ENCODE data around the gene SLC35F1. TPM values are rescaled to one million over a fixed set of nuclear protein-coding genes. Genes with fewer than 3 reads are reported as not detected.

Gene SLC35F1
- total RNA-seq, 1 donor from 2014 or later: 4.5 TPM

- Mint-ChIP-seq H3K27me3 (no peaks in the 10 kb centered on the region), H3K9me3 (ENCODE audit: low read depth) (no peaks in the 10 kb centered on the region), H3K4me1 (ENCODE audit: low read depth) (peaks cover 5% of the 10 kb centered on the region), H3K27ac (peak overlapping the region; percentile 36), H3K4me3 (ENCODE audit: low read depth) (no peak overlapping the region), H3K36me3 (ENCODE audit: insufficient read depth) (no peaks in the 10 kb centered on the region)
- no peak for DNase-seq (ENCODE audit: low spot score, unreplicated experiment)
- no peak for TF ChIP-seq CTCF (IDR thresholded peaks at IDR 0.05; ENCODE audit: unreplicated experiment)
Measured at GRCh38 chr6:118212451-118213173, 305.5 kb downstream of the SLC35F1 start.

- Mint-ChIP-seq H3K9me3 (ENCODE audit: low read depth) (no peaks in the 10 kb centered on the region), H3K4me1 (ENCODE audit: low read depth) (peaks cover 5% of the 10 kb centered on the region), H3K27ac (peak overlapping the region; percentile 53), H3K36me3 (ENCODE audit: insufficient read depth) (no peaks in the 10 kb centered on the region), H3K27me3 (no peaks in the 10 kb centered on the region), H3K4me3 (ENCODE audit: low read depth) (no peak overlapping the region)
- no peak for DNase-seq (ENCODE audit: low spot score, unreplicated experiment)
- TF ChIP-seq CTCF (IDR thresholded peaks at IDR 0.05; ENCODE audit: unreplicated experiment): no peak
Measured at GRCh38 chr6:118215269-118215668, 308.2 kb downstream of the SLC35F1 start.

- peaks cover 5% of the 10 kb centered on the region for H3K4me1 Mint-ChIP-seq (ENCODE audit: low read depth)
- TF ChIP-seq CTCF (IDR thresholded peaks at IDR 0.05; ENCODE audit: unreplicated experiment): no peak
- no peaks in the 10 kb centered on the region for H3K27me3 Mint-ChIP-seq
- no peak for DNase-seq (ENCODE audit: low spot score, unreplicated experiment)
- H3K4me3 Mint-ChIP-seq (ENCODE audit: low read depth): no peak overlapping the region
- no peak overlapping the region for H3K27ac Mint-ChIP-seq
- no peaks in the 10 kb centered on the region for H3K9me3 Mint-ChIP-seq (ENCODE audit: low read depth)
- H3K36me3 Mint-ChIP-seq (ENCODE audit: insufficient read depth): no peaks in the 10 kb centered on the region
Measured at GRCh38 chr6:118216751-118217150, 309.7 kb downstream of the SLC35F1 start.

- TF ChIP-seq CTCF (IDR thresholded peaks at IDR 0.05; ENCODE audit: unreplicated experiment): no peak
Measured at GRCh38 chr6:118218156-118218555, 311.1 kb downstream of the SLC35F1 start.

GRCh38 chr6:118220429-118221128 is 313.5 kb downstream of the SLC35F1 start:
- no peak for TF ChIP-seq CTCF (IDR thresholded peaks at IDR 0.05; ENCODE audit: unreplicated experiment)
- no peaks in the 10 kb centered on the region for H3K27me3 Mint-ChIP-seq
- no peak for DNase-seq (ENCODE audit: low spot score, unreplicated experiment)
- H3K4me3 Mint-ChIP-seq (ENCODE audit: low read depth): no peak overlapping the region
- H3K36me3 Mint-ChIP-seq (ENCODE audit: insufficient read depth): no peaks in the 10 kb centered on the region
- H3K4me1 Mint-ChIP-seq (ENCODE audit: low read depth): no peaks in the 10 kb centered on the region
- H3K27ac Mint-ChIP-seq: no peak overlapping the region
- no peaks in the 10 kb centered on the region for H3K9me3 Mint-ChIP-seq (ENCODE audit: low read depth)

More at GRCh38 chr6:118218156-118218555, 311.1 kb downstream of the SLC35F1 start:
- peaks cover 5% of the 10 kb centered on the region for H3K4me1 Mint-ChIP-seq (ENCODE audit: low read depth)
- H3K27ac Mint-ChIP-seq: no peak overlapping the region
- no peak overlapping the region for H3K4me3 Mint-ChIP-seq (ENCODE audit: low read depth)
- no peak for DNase-seq (ENCODE audit: low spot score, unreplicated experiment)
- no peaks in the 10 kb centered on the region for H3K9me3 Mint-ChIP-seq (ENCODE audit: low read depth)
- no peaks in the 10 kb centered on the region for H3K36me3 Mint-ChIP-seq (ENCODE audit: insufficient read depth)
- H3K27me3 Mint-ChIP-seq: no peaks in the 10 kb centered on the region

Measured in progenitor cell of endocrine pancreas (in vitro differentiated cells).